A549 treated with GW870086 at 1 μM for 4 hours (cell line): ENCODE results near the gene GZF1. TPM values are rescaled to one million over a fixed set of nuclear protein-coding genes. Genes with fewer than 3 reads are reported as not detected.

Source experiments
- total RNA-seq: library from RNA; stranded (reverse); fragments of 200-300 nt; extraction: Qiagen RNA extraction; gene quantifications from 5 replicates; pipeline ENCODE4 v1.2.3, GENCODE V29; 2022; ENCODE audit warnings: low read depth

Gene GZF1
- 8.7 to 12.0 TPM (median 9.8 TPM) in 5 replicates for total RNA-seq

DNA sequence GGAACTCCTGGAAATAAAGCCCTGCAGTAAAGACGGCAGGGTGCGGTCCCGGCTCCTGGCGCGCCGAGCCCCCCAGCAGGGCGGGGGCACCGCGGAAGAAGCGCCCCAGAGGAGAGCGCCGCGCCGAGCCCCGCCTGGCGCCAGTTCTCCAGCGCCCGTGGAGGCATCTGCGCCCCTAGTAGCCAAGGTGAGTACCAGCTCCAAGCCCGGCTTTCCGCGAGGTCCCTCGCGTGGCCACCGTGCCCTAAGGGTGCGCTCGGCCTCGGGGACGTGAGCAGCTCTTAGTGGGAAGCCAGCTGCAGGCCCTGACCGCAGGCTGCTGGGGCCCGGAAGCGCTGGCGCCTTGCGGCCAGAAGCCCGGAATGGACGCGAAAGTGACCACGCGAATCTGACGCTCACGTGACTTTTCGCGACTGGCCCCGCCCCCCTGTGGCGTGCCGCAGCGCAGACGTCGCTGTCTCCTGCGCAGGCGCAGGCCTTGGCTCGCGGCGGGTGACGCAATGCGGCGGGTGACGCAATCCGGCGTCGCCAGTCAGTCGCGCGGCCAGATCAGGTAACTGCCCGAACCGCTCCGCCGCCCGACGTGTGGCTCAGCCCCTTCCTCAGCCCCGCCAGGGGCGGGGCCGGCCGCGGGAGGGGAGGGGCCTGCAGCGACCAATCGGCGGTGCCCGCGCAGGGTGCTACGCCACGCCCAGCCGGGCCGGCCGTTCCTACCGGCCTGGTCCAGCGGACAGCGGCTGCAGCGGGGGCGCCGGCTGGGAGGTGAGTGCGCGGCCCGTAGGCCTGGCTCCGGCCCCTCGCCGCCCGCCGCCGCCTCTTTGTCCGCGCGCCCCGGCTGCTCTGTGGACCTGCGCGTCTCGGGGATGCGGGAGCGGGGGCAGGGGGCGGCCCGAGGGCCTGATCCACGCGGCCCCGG lies at the start of gene GZF1:
TSS of gene GZF1 (plus strand) at position 707 of the 916 bp plus-strand sequence. CDS start 2,202 bp downstream, outside the sequence.

GRCh38 chr20:23350196-23350903 lies 11.6 kb upstream of the GZF1 start, which contains the start of gene NXT1:
Gene NXT1, plus strand, starts transcription at chr20:23350791. Its CDS starts 3,251 bp downstream, at chr20:23354042.

GRCh38 chr20:23420943-23421931 lies 59.3 kb downstream of the GZF1 start, which contains the start of gene NAPB:
Gene NAPB, minus strand, starts transcription at chr20:23421488. Its CDS starts 86 bp downstream, at chr20:23421402.

Other genes starting within 250 kb of the GZF1 start
- 57.8 to 68.2 TPM (median 65.5 TPM) in 5 replicates for gene NXT1, start 11.4 kb upstream of the GZF1 start, total RNA-seq
- gene NAPB, start 59.3 kb downstream of the GZF1 start, total RNA-seq = 2.3 to 3.9 TPM (median 3.1 TPM) in 5 replicates
- gene CSTL1, start 77.5 kb downstream of the GZF1 start, total RNA-seq = not detected in 5 replicates
- not detected in 5 replicates for gene CST11, start 90.7 kb downstream of the GZF1 start, total RNA-seq
- gene CST8, start 128.9 kb downstream of the GZF1 start, total RNA-seq = not detected in 5 replicates
- not detected in 5 replicates for gene CST9L, start 206.3 kb downstream of the GZF1 start, total RNA-seq
- gene CST9, start 243.7 kb downstream of the GZF1 start, total RNA-seq = not detected in 5 replicates